Esophagus muscularis mucosa (tissue), 4 donors: Measurements from ENCODE around the gene TCTN1.

Experiments used
- CTCF ChIP-seq, 3 experiments: fragments of 200-600 bp in 2 of 3; fragments of 450-650 bp in 1 of 3; sonication (generic) in 2 of 3; IDR thresholded peaks; one replicate each; pipeline ENCODE4 v1.5.1; 2017 to 2019; ENCODE audit warnings: antibody characterized with exemption in 3 of 3, mild to moderate bottlenecking in 2 of 3, moderate library complexity in 1 of 3
- EP300 ChIP-seq: sonication (generic); formaldehyde crosslinking; IDR thresholded peaks from one replicate; pipeline ENCODE4 v1.6.1; 2017; ENCODE audit warnings: antibody characterized with exemption
- POLR2A ChIP-seq: fragments of 450-650 bp; IDR thresholded peaks from one replicate; pipeline ENCODE4 v1.6.1; 2017; ENCODE audit warnings: antibody characterized with exemption, moderate library complexity, mild to moderate bottlenecking, low read depth

- TF ChIP-seq CTCF (IDR thresholded peaks at IDR 0.05), result no peak
- TF ChIP-seq POLR2A, result no peak
- TF ChIP-seq EP300, result no peak
Observed at GRCh38 chr12:110590806-110591326, 23.1 kb upstream of the TCTN1 start.
